Measurements from ENCODE around the gene ALOX12B.

The ALOX12B gene

GRCh38 chr17:8087075-8087951, at the start of gene ALOX12B:
ALOX12B (minus strand) TSS chr17:8087716; CDS start chr17:8087442, 274 bp downstream.
- no peak for DNase-seq (ENCODE audit: low spot score)

DNA sequence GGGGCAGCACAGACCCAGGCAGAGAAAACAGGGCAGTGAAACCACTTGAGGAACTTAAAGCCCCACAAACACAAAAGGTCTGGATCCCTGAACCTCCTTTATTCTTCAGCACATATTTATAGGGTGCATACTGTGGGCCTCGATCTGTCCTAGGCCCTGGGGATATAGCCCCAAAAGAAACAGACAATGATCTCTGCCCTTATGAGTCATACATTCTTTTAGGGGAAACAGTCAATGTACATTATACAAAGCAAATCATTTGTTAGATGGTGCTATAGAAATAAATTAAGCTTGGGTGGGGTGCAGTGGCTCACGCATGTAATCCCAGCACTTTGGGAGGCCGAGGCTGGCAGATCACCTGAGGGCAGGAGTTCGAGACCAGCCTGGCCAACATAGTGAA, 46.4 kb upstream of the ALOX12B start:
- no peak for DNase-seq (ENCODE audit: low spot score)

- DNase-seq (ENCODE audit: low spot score): no peak
These were observed 45.9 kb upstream of the ALOX12B start for GRCh38 chr17:8133399-8133798.

DNA sequence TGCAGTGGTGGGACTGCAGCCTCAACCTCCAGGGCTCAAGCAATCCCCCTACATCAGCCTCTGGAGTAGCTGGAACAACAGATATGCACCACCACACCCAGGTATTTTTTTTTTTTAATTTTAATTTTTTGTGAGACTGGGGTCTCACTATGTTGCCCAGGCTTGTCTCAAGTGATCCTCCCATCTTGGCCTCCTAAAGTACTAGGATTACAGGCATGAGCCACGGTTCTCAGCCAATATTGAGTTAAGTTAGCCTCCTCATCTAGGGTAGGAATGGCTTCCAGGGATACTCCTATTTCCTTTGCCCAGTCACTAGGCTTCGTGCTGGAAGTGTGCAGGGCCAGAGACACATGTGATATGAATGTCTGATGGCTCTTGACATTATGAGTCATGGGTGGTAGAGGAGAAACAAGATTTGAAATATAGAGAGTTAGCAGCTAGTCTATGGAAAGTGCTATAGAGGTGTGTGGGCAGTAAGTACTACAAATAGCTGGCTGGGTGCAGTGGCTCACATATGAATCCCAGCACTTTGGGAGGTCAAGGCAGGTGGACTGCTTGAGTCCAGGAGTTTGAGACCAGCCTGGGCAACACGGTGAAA, 44.4 kb upstream of the ALOX12B start:
- peak; percentile 69 for DNase-seq (ENCODE audit: low spot score)

DNA sequence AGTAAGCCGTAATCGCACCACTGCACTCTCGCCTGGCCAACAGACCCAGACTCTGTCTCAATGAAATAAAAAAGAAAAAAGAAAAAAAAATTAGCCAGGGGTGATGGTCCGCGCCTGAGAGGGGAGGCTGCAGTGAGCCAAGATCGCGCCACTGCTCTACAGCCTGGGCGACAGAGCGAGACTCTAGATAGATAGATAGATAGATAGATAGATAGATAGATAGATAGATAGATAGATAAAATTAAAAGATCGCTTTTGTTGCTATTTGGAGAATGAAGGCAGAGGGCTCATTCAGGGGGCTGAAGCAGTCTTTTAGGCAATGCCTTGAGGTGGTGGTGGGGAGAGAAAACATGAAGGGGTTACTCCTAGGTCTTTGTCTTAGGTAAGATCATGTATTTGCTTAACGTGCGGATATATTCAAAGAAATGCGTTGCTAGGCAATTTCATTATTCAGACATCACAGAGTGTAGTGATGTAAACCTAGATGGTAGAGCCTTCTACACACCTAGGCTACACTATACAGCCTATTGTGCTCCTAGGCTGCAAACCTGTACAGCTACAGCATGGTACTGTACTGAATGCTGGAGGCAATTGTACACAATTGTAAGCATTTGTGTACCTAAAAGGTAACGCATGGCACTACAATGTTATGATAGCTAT, 40.7 kb upstream of the ALOX12B start:
- no peak for DNase-seq (ENCODE audit: low spot score)

GRCh38 chr17:8126491-8127066, 39.1 kb upstream of the ALOX12B start:
- DNase-seq (ENCODE audit: low spot score): peak; percentile 82

DNA sequence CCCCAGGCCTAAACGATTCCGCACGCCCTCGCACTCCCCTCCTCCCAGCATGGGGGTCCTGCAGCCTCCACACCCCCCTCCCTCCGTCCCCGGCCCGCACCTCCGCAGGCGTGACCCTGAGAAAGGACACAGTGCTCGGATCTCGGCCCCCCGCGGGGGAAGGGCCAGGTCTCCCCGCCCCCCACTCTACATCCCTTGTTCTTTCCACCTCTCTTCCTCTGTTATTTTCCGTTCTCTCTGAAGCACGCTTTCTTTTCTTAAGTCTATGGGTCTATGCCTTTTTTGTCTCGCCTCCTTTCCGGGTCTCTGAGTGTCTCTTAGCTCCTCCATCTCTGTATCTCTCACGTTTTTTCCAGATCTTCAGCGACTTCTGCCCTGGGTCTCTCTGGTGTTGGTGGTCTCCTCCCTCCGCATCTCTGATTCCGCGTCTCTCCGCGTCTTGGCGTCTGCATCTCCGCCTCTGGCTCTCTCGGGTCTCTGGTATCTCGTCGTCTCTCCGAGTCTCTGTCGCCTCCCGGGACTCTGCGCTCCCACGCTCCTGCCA, 38.5 kb upstream of the ALOX12B start:
- peak; percentile 72 for DNase-seq (ENCODE audit: low spot score)

- DNase-seq (ENCODE audit: low spot score): peak; percentile 86
These were observed 37.8 kb upstream of the ALOX12B start for GRCh38 chr17:8125154-8125946.

- DNase-seq (ENCODE audit: low spot score): peak; percentile 74
These were observed 37.0 kb upstream of the ALOX12B start for GRCh38 chr17:8124350-8125153.

- peak; percentile 79 for DNase-seq (ENCODE audit: low spot score)
These were observed 36.3 kb upstream of the ALOX12B start, which contains the start of gene HES7 for GRCh38 chr17:8123695-8124349. HES7 (minus strand) TSS chr17:8124106; CDS start chr17:8124084, 22 bp downstream.

GRCh38 chr17:8122924-8123694, 35.6 kb upstream of the ALOX12B start:
- DNase-seq (ENCODE audit: low spot score): peak; percentile 41

DNA sequence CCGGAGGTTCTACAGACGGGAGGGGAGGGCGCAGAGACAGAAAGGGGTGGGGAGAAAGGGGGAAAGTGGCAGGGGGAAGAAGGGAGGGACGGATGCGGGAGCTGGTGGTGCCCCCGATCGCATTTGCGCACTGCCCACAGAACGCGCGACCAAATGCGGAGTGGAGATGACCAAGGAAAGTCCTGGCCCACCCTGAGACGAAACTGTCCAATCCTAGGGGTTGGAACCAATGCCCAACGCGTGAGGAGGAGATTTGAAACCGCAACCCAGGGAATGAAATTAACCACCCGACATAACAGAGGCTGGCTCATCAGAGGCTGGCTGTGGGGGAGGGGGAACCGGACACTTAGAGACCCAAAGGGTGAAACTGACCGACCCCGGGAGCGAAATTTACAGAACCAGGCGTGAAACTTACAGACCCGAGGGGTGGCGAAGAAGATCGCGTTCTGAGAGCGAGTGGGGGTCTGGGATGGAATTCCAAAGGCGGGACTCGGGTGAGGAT, 35.0 kb upstream of the ALOX12B start:
- DNase-seq (ENCODE audit: low spot score): peak; percentile 70

GRCh38 chr17:8121681-8122421, 34.3 kb upstream of the ALOX12B start:
- DNase-seq (ENCODE audit: low spot score): peak; percentile 79

DNA sequence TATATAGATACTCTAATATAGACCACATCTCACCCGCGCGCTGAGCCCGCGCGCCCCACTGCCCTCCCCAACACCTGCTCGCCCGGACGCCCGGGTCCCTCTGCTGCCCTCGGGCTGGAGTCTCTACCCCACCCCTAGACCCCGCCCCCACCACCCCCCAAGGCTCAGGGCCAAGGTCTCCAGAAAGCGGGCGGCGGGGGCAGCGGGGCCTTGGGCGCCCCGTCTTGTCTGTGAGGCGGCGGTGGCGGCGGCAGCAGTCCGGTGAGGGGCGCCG, 33.8 kb upstream of the ALOX12B start:
- no peak for DNase-seq (ENCODE audit: low spot score)

DNA sequence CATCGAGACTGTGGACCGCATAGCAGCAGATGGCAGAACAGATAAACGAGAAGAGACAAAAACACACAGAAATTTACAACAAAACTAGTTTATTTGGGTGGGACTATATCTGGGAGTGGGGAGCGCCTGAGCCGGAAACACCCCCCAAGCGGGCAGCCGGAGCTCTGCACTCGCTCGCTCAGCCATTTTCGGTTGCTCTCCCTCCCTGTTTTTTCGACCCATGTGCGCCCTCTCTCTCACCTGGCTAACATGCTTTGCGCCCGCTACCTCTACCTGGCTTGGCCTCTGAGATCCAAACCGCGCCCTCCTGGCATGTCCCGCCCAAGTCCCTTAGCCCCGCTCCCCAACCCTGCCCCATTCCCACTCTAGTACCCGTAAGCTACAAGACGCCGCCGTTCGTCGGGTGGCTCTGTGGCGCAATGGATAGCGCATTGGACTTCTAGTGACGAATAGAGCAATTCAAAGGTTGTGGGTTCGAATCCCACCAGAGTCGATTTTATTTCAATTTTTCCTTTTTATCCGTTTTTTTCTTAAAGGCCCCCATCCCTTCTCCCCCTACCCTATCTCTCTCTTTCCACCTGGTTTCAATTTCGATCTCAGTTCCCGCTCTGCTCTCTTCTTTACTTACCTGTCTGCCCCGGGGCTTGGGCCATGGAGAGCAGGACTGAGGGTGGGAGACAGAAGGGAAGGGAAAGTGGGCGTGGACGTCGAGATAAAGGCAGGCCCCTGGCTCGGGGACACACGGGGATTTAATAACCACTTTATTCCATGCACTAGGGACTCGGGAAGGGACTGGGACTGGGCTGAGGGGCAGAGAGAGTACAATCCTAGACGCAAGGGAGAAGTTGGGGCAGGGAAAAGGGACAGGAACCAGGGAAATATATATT, 33.2 kb upstream of the ALOX12B start:
- peak; percentile 81 for DNase-seq (ENCODE audit: low spot score)

DNA sequence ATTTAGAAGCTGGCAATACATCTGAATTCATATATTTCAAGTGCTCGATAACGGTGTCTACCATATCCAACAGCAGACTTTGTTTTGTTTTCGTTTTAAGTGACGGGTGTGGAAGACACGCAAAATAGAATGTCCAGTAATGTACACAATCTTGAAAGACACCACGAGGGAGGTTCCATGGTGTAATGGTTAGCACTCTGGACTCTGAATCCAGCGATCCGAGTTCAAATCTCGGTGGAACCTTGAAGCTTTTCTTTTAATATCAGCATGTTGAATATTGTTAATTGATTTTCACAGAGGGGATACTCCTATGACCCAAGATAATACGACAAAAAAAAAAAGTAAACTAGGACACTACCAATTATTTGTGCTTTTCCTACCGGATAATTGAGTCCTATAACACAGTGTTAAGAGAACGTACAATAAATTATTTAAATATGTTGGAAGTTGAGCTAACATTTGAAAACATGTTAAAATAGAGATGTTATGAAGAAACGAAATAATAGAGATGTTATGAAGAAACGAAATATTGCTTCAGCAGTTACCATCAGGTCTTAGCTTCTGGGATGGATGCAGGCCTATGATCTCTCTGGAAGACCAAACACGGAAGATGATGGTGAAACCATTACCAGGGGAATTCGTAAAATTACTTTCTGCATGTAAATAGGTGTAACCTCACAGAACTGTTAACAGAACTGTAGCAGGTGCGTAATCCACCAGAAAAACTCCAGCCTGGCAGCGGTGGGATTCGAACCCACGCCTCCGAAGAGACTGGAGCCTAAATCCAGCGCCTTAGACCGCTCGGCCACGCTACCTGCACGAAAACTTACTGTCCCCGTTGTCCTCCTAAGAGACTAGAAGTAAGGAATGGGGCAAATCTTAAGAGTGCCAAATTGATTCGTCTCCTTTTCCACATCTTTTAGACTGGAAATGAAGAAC, 32.3 kb upstream of the ALOX12B start:
- DNase-seq (ENCODE audit: low spot score): peak; percentile 93
